HepG2 (cell line): ENCODE measurements around the gene COQ3. TPM values are rescaled to one million over a fixed set of nuclear protein-coding genes. Genes with fewer than 3 reads are reported as not detected.

Experiments used
- HMG20B ChIP-seq: conservative IDR thresholded peaks from 2 replicates; pipeline ENCODE4 v1.6.1; 2016; ENCODE audit warnings: missing genetic modification reagents, missing compliant biosample characterization
- MEIS1 ChIP-seq: sonication (generic); formaldehyde crosslinking; IDR thresholded peaks from 2 replicates; pipeline ENCODE4 v1.9.0; 2021; ENCODE audit warnings: mild to moderate bottlenecking, missing genetic modification reagents, moderate library complexity, borderline replicate concordance
- NFYB ChIP-seq: sonication (generic); formaldehyde crosslinking; IDR thresholded peaks from 2 replicates; pipeline ENCODE4 v1.4.0; 2020; ENCODE audit warnings: missing genetic modification reagents
- PAWR ChIP-seq: sonication (generic); formaldehyde crosslinking; IDR thresholded peaks from 2 replicates; pipeline ENCODE4 v1.4.0; 2020; ENCODE audit warnings: missing genetic modification reagents, mild to moderate bottlenecking, borderline replicate concordance
- PPARG ChIP-seq: conservative IDR thresholded peaks from 2 replicates; pipeline ENCODE4 v1.6.1; 2016; ENCODE audit warnings: missing biosample characterization, missing genetic modification reagents
- SNAI1 ChIP-seq: sonication (generic); formaldehyde crosslinking; IDR thresholded peaks from 2 replicates; pipeline ENCODE4 v1.5.0; 2020; ENCODE audit warnings: mild to moderate bottlenecking, missing genetic modification reagents, borderline replicate concordance
- SOX13 ChIP-seq, 3 experiments: fragments of 450-650 bp in 1 of 3; sonication (generic) in 1 of 3; formaldehyde crosslinking in 1 of 3; IDR thresholded peaks in 2 of 3; conservative IDR thresholded peaks in 1 of 3; 2 replicates each; pipeline versions ENCODE4 v1.5.0 to v1.6.1; 2016 to 2020; ENCODE audit warnings: antibody characterized with exemption in 1 of 3, mild to moderate bottlenecking in 1 of 3, missing compliant biosample characterization in 1 of 3, missing genetic modification reagents in 1 of 3, moderate library complexity in 1 of 3
- ZNF101 ChIP-seq: sonication (generic); formaldehyde crosslinking; IDR thresholded peaks from 2 replicates; pipeline ENCODE4 v1.4.0; 2020; ENCODE audit warnings: mild to moderate bottlenecking, low read depth, missing genetic modification reagents, borderline replicate concordance
- polyA plus RNA-seq, 8 experiments: library from polyadenylated mRNA; depleted of rRNA in 3 of 8; stranded (reverse) in 7 of 8; unstranded in 1 of 8; fragments of >200 nt; fragmentation: Illumina TruSeq in 4 of 8; extraction: Trizol in 4 of 8; gene quantifications; 2 replicates each; pipeline versions ENCODE4 v1.2.1 to v1.2.3, GENCODE V29; 2011 to 2016; ENCODE audit warnings: low read depth in 4 of 8, missing spikeins in 1 of 8, mixed read lengths in 1 of 8; ENCODE audit not compliant: insufficient read depth in 1 of 8
- total RNA-seq, 5 experiments: library from RNA; depleted of rRNA; stranded (reverse); fragments of >200 nt; fragmentation: Illumina TruSeq; extraction: Trizol; gene quantifications; 2 replicates each; pipeline ENCODE4 v1.2.3, GENCODE V29; 2016; ENCODE audit warnings: low read depth in 1 of 5
- TF ChIP-seq, protein P1 (sequence below): sonication (generic); formaldehyde crosslinking; IDR thresholded peaks from 2 replicates; pipeline ENCODE4 v1.8.0; 2022; ENCODE audit warnings: missing genetic modification reagents, low read depth, mild to moderate bottlenecking, borderline replicate concordance
- TF ChIP-seq, protein P2 (sequence below): sonication (generic); formaldehyde crosslinking; IDR thresholded peaks from 2 replicates; pipeline ENCODE4 v1.9.0; 2021; ENCODE audit warnings: missing genetic modification reagents, borderline replicate concordance
- TF ChIP-seq, protein P3 (sequence below): IDR thresholded peaks from 2 replicates; pipeline ENCODE4 v1.6.1; 2016; ENCODE audit warnings: mild to moderate bottlenecking, missing biosample characterization, missing genetic modification reagents
- TF ChIP-seq, protein P4 (sequence below): sonication (generic); formaldehyde crosslinking; IDR thresholded peaks from 2 replicates; pipeline ENCODE4 v1.4.0; 2020; ENCODE audit warnings: missing genetic modification reagents
- TF ChIP-seq, protein P5 (sequence below): sonication (generic); formaldehyde crosslinking; IDR thresholded peaks from 2 replicates; pipeline ENCODE4 v1.5.0; 2020; ENCODE audit warnings: mild to moderate bottlenecking, missing genetic modification reagents
- TF ChIP-seq, protein P6 (sequence below): sonication (generic); formaldehyde crosslinking; IDR thresholded peaks from 2 replicates; pipeline ENCODE4 v1.8.0; 2022; ENCODE audit warnings: missing genetic modification reagents, mild to moderate bottlenecking, inconsistent platforms, borderline replicate concordance
- TF ChIP-seq, protein P7 (sequence below): sonication (generic); formaldehyde crosslinking; IDR thresholded peaks from 2 replicates; pipeline ENCODE4 v1.5.0; 2020; ENCODE audit warnings: mild to moderate bottlenecking, missing genetic modification reagents

COQ3 gene
- total and polyA plus RNA-seq, 2 of the 13 experiments (the other 11 are each of a cell fraction or from before 2014, with no cell fraction given), result 5.3 to 20.5 TPM

DNA sequence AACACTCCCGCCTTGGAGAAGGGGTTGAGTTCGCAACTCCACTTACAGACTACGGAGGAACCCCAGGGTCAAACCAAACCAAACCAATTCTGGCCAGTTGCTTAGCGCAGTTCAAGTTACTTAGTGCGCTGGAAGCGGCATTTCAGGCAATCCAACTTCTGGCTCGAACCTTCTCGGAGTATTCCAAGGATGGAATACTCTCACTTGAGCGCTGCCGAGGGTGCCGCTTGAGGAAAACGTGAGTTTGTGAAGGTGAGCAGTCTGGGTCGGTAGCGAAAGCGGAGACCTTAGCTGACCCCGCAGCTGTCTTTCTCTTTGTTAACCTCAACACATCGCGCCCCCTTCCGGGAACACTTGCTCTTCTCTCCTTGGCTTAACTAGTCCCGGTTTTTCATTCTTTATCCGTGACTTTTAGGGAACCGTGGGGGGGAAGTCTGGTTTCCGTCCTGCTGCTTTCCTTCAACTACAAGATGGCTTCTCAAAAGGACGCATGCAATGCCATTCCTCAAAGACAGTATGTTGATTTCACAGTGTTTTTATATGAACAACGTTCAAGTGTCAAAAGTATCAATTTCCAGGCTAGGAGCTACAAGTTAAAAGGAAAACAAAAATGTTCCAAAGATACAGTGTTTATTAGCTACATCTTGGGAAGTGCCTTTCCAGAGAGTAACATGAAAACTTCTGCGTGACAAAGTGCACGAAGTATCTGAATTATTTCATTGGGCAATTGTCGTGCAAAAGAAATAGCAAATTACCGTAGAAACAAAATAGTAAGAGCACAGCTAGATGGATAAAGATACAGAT, 31.9 kb upstream of the COQ3 start (continued):
- TF ChIP-seq NFYB (no peak), SNAI1 (no peak), HMG20B (no peak), MEIS1 (no peak; the same call in 1 of the 2 replicates), SOX13 (IDR thresholded peaks at IDR 0.05) (no peak), SOX13 (CRISPR knock-in tag; conservative IDR thresholded peaks at IDR 0.05 in 1 of 2, IDR thresholded peaks at IDR 0.05 in 1 of 2) (peak in 1 of 2 experiments; percentile 44; a peak in 1 of 4 replicates), PAWR (CRISPR knock-in tag) (no peak), ZNF101 (CRISPR knock-in tag) (no peak), PPARG (CRISPR knock-in tag) (no peak)
- TF ChIP-seq, protein P1, sequence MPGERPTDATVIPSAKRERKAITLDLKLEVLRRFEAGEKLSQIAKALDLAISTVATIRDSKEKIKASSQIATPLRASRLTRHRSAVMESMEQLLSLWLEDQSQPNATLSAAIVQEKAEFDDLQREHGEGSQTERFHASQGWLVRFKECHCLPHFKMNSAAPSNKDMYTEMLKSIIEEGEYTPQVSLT, result no peak
- TF ChIP-seq, protein P2, sequence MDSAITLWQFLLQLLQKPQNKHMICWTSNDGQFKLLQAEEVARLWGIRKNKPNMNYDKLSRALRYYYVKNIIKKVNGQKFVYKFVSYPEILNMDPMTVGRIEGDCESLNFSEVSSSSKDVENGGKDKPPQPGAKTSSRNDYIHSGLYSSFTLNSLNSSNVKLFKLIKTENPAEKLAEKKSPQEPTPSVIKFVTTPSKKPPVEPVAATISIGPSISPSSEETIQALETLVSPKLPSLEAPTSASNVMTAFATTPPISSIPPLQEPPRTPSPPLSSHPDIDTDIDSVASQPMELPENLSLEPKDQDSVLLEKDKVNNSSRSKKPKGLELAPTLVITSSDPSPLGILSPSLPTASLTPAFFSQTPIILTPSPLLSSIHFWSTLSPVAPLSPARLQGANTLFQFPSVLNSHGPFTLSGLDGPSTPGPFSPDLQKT (CRISPR knock-in tag), result no peak
- TF ChIP-seq, protein P3, sequence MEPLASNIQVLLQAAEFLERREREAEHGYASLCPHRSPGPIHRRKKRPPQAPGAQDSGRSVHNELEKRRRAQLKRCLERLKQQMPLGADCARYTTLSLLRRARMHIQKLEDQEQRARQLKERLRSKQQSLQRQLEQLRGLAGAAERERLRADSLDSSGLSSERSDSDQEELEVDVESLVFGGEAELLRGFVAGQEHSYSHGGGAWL (CRISPR knock-in tag), result no peak
- TF ChIP-seq, protein P4, sequence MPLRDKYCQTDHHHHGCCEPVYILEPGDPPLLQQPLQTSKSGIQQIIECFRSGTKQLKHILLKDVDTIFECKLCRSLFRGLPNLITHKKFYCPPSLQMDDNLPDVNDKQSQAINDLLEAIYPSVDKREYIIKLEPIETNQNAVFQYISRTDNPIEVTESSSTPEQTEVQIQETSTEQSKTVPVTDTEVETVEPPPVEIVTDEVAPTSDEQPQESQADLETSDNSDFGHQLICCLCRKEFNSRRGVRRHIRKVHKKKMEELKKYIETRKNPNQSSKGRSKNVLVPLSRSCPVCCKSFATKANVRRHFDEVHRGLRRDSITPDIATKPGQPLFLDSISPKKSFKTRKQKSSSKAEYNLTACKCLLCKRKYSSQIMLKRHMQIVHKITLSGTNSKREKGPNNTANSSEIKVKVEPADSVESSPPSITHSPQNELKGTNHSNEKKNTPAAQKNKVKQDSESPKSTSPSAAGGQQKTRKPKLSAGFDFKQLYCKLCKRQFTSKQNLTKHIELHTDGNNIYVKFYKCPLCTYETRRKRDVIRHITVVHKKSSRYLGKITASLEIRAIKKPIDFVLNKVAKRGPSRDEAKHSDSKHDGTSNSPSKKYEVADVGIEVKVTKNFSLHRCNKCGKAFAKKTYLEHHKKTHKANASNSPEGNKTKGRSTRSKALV (CRISPR knock-in tag), result no peak; the same call in 1 of the 2 replicates
- TF ChIP-seq, protein P5, sequence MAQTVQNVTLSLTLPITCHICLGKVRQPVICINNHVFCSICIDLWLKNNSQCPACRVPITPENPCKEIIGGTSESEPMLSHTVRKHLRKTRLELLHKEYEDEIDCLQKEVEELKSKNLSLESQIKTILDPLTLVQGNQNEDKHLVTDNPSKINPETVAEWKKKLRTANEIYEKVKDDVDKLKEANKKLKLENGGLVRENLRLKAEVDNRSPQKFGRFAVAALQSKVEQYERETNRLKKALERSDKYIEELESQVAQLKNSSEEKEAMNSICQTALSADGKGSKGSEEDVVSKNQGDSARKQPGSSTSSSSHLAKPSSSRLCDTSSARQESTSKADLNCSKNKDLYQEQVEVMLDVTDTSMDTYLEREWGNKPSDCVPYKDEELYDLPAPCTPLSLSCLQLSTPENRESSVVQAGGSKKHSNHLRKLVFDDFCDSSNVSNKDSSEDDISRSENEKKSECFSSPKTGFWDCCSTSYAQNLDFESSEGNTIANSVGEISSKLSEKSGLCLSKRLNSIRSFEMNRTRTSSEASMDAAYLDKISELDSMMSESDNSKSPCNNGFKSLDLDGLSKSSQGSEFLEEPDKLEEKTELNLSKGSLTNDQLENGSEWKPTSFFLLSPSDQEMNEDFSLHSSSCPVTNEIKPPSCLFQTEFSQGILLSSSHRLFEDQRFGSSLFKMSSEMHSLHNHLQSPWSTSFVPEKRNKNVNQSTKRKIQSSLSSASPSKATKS (CRISPR knock-in tag), result no peak
- TF ChIP-seq, protein P6, sequence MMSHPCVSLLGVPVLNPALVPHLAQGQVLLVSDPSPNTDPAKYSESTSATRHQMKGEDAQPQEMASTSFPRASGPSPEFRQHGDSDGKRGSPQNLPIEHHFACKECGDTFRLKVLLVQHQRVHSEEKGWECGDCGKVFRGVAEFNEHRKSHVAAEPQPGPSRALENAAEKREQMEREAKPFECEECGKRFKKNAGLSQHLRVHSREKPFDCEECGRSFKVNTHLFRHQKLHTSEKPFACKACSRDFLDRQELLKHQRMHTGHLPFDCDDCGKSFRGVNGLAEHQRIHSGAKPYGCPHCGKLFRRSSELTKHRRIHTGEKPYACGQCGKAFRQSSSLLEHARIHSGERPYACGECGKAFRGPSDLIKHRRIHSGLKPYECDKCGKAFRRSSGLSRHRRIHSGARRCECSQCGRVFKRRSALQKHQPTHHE (CRISPR knock-in tag), result no peak
- TF ChIP-seq, protein P7, sequence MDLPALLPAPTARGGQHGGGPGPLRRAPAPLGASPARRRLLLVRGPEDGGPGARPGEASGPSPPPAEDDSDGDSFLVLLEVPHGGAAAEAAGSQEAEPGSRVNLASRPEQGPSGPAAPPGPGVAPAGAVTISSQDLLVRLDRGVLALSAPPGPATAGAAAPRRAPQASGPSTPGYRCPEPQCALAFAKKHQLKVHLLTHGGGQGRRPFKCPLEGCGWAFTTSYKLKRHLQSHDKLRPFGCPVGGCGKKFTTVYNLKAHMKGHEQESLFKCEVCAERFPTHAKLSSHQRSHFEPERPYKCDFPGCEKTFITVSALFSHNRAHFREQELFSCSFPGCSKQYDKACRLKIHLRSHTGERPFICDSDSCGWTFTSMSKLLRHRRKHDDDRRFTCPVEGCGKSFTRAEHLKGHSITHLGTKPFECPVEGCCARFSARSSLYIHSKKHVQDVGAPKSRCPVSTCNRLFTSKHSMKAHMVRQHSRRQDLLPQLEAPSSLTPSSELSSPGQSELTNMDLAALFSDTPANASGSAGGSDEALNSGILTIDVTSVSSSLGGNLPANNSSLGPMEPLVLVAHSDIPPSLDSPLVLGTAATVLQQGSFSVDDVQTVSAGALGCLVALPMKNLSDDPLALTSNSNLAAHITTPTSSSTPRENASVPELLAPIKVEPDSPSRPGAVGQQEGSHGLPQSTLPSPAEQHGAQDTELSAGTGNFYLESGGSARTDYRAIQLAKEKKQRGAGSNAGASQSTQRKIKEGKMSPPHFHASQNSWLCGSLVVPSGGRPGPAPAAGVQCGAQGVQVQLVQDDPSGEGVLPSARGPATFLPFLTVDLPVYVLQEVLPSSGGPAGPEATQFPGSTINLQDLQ (CRISPR knock-in tag), result no peak
